NCI-H774 (cell line): ENCODE data around the gene APOC4.
"Not testable (repeated sequence)": the region's sequence is repeated elsewhere in the genome, so short reads cannot be mapped to it uniquely, and the experiment has no call there.

ENCODE experiments used
- DNase-seq: peaks from one replicate; lab custom pipeline; 2025; lab: John Stamatoyannopoulos, UW

The APOC4 gene

DNA sequence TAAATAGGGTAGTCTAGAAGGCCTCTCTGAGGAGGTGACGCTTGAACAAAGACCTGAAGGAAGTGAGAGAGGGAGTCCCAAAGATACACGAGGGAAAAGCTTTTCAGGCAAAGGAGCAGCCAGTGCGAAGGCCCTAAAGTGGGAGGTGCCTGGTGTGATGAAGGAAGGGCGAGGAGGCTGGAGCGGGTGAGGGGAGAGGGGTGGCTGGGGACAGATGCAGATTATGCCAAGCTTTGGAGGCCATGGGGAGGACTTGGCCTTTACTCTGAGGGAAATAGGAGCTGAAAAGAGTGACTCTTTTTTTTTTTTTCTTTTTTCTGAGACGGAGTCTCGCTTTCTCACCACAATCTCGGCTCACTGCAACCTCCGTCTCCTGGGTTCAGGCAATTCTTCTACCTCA is 16.1 kb downstream of the APOC4 start:
- DNase-seq: no peak

DNA sequence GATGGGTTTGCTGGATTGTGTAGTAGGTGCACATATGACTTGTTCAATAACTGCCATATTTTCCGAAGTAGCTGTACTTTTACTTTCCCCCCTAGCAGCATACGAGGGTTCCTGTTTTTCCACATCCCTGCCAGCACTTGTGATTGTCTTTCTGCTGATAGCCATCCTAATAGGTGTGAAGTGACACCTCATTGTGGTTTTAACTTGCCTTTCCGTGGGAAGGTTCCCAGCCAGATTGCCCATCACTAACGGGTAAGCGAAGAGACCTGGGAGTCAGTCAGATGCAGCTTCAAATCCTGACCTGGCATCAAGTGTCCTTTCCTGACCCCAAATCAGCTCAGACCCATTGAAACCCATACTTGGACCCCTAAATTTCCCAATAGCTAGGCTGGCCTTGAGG is 17.7 kb downstream of the APOC4 start:
- DNase-seq: no peak

DNA sequence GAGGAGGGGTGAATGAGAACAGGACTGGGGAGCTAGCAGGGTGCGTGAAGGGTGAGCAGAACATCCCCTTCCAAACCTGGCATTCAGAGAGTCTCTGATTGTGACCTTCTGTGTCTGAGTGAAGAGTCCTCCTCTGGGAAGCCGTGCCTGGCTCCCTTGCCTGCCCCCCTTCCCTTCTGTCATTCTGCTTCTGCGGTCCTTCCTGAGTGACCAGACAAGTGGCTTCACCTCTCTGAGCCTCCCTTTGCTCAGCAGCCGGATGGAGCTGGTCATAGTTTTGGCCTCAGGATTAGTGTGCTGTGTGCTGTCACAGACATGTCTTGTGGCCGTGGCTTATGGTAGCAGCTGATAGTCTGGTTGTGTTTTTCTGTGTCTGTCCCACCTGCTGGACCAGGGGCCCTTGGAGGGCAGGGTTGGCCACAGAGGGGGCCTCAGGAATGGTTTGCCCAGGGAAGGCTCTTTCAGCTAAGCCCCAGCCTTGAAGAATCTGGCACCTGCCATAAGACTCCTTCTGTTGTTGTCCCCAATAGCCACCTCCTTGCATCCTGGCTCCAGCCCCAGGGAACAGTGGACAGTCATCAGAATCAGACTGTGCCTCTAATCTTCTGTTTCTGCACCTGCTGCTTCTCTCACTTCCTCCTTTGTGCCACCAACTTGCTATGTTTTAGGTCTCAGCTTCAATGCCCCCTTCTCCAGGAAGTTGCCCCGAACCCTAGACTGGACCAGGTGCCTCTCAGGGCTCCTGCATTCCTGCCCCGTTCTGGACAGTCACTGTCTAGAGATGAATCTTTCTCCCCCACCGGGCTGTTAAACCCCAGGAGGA is 19.1 kb downstream of the APOC4 start:
- no peak for DNase-seq

DNA sequence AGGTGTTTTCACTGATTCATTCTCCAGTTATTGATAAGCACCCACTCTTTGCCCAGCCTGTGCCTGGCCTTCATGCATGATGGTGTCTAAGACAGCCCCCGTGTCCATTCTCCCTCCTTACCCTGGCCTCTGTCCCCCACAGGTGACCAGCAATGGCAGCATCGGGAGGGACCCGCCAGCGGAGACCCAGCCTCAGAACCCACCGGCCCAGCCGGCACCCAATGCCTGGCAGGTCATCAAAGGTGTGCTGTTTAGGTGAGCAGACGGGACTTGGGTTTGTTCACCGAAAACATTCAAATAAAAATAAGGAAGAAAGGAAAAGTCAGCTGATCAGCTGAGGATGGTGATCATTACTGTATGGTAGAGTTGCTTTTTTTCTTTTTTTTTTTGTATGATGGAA is 19.8 kb downstream of the APOC4 start:
- DNase-seq: no peak

DNA sequence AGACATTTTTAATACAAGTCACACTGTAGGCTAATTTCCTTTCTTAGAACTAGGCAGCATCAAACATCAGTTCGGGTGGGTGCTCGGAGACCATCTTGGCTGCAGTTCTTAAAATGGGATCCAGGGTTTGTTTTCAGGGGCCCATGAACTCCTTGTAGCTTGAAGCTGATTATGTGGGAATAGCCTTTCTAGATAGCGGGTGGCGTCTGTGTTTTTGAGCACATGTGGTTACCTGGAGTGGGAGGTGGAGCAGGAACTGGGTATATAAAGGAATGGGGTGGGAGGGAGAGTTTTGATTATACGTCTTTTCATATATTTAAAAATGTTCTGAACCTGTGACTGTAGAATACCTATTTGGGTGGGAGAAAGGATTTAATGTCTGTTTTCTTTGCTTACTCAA is 26.1 kb downstream of the APOC4 start:
- no peak for DNase-seq

DNA sequence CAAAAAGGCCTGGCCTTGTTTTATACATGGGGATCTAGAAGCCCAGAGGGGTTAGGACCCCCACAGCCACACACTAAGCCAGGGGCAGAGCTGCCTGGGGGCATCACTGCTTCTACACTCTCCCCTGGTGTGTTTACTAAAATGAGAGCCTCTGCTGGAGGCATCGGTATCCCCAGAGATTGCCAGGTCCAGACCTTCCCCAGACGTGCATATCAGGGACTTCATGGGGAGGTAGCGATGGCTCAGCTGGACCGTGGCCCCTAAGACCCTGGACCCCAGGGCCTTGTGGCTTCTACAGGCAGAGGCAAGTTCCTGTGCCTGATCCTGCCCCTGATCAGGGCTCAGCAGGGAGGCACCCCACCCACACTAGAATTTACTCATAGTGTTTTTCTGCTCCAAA is 26.6 kb downstream of the APOC4 start:
- no peak for DNase-seq

DNA sequence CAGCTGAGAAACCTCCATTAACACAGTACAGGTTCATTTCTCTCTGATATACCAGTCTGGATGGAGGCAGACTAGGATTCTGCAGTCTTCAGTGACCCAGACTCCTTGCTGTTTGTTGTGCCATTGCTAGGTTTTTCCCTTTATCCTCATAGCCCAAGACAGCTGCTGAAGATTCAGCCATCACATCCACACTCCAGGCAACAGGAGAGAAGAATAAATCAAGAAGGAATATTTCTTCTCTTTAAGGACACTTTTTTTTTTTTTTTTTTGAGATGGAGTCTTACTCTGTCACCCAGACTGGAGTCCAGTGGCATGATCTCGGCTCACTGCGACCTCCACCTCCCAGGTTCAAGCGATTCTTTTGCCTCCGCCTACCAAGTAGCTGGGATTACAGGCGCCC is 27.4 kb downstream of the APOC4 start:
- DNase-seq: no peak

DNA sequence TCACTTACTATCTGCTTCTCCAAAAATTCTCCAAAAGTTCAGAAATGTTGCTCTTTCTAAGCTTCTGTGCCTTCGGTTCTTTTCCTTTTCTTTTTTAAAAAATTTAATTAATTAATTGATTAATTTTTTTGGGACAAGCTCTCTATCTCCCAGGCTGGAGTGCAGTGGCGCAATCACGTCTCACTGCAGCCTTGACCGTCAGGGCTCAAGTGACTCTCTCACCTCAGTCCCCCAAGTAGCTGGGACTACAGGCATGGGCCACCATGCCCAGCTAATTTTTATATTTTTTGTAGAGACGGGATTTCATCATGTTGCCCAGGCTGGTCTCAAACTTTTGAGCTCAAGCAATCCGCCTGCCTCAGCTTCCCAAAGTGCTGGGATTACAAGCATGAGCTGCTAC is 29.4 kb downstream of the APOC4 start:
- not testable (repeated sequence) for DNase-seq

DNA sequence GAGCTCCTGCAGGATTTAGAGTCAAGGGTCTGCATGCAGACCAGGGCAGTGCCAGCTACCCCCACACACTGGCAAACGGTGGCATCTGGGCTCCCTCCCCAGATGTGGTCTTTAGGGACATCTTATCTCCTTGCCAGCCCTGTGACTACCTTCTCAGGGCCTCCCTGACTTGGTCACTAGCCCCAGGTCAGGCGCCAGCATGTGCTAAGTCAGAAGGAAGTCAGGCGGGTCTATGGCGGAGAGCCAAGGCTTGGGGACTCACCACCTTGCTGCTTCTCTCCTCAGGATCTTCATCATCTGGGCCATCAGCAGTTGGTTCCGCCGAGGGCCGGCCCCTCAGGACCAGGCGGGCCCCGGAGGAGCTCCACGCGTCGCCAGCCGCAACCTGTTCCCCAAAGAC is 30.8 kb downstream of the APOC4 start:
- DNase-seq: no peak

DNA sequence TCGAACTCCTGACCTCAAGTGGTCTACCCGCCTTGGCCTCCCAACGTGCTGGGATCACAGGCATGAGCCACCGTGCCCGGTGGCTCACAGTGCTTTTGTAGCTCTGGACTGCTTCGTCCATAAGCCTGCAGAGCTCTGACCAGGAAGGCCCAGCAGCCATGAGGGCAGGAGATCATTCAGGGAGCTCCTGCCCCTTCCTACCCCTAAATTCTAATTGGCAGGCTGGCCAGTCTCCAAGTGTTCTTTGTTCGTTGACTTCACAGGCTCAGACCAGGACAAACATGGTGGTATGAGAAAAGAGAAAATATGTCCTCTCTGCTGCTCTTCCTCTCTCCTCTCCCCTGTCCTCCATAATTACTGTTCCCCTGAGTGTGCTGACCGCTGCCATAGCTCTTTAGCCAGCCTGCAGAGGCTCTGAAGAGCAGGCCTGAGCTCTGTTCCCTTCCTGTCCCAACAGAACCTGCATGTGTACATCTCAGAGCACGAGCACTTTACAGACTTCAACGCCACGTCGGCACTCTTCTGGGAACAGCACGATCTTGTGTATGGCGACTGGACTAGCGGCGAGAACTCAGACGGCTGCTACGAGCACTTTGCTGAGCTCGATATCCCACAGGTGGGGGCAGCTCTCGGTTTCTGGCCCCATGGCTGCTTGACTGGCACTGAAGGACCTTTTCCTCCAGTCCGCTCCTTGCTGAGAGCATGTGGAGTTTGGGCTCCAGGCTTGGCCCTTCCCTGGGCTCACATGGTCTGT is 32.1 kb downstream of the APOC4 start:
- DNase-seq: no peak

DNA sequence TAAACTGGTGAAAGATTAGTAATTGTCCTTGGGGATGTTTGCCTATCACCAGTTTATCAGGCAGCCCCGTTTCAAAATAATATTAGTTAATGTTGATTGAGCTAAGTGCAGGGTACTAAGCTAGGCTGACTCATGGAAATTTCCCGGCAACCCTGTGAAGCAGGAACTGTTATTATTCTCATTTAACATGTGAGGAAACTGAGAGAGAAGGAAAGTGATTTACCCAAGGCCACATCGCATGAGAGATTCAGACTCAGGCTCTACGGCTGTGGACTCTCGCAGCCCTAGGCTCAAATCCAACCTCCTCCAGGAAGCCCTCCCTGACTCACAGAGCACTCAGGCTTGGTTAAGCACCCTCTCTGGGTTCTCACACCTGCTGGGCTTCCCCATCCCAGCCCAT is 32.8 kb downstream of the APOC4 start:
- DNase-seq: no peak

DNA sequence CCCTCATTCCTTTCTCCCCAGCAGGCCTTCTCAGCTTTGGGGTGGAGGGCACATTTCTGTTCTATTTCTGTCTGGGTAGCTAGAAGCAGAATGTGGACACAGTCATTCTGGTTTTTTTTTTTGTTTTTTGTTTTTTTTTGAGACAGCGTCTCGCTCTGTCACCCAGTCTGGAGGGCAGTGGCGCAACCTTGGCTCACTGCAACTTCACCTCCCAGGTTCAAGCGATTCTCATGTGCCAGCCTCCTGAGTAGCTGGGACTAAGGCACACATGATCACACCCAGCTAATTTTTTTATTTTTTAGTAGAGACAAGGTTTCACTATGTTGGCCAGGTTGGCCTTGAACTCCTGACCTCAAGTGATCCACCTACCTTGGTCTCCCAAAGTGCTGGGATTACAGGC is 33.4 kb downstream of the APOC4 start:
- no peak for DNase-seq

DNA sequence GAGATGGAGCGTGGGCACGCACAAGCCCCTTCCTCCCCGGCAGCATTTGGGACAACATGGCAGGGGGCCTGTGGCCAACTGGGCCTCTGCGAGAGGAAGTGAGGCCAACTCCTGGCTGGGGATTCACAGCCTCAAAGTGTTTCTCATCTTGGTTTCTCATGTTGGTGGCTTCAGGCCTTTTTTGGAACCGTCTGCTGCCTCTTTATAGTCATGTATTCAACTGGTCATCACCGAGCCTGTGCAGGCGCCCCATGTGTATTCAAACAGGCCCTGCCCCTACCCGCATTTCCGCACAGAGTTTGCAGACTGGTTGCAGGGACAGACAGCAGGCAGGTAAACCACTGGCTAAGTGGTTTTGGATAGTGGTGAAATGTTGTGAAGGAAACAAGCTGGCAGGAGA is 42.0 kb downstream of the APOC4 start:
- DNase-seq: no peak

DNA sequence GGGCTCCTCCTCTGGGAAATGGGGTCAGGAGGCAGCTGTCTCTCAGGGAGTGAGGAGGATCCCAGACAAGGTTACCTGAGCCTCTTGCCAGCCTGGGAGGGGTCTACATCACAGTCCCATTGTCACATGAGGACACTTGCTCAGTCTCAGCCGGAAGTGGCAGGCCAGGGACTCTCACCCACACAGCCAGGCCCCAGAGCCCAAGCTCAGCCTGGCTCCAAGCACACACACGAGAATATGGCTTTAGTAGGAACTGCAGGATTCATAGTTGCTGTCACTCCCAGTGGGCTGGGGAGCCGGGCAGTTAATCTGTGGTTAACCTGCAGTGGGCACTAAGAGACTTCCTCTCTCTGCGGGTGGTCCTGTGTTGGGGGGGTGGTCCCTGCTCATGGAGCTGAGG is 43.4 kb downstream of the APOC4 start:
- DNase-seq: no peak

DNA sequence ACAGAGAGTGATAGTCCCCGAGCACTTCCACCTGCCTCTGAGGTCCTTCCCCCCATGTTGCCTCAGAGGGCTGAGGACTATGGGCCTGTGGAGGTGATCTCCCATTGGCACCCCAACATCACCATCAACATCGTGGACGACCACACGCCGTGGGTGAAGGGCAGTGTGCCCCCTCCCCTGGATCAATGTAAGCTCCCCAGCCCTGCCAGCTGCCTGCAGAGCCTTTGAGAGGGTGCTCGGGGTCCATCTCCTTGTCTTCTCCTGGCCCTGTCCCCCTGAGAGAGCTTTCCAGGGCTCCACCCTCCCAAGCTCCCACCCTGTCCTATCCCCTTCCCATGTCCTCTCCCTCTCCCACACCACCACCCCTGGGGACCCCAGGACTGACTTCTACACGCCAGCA is 44.4 kb downstream of the APOC4 start:
- no peak for DNase-seq

DNA sequence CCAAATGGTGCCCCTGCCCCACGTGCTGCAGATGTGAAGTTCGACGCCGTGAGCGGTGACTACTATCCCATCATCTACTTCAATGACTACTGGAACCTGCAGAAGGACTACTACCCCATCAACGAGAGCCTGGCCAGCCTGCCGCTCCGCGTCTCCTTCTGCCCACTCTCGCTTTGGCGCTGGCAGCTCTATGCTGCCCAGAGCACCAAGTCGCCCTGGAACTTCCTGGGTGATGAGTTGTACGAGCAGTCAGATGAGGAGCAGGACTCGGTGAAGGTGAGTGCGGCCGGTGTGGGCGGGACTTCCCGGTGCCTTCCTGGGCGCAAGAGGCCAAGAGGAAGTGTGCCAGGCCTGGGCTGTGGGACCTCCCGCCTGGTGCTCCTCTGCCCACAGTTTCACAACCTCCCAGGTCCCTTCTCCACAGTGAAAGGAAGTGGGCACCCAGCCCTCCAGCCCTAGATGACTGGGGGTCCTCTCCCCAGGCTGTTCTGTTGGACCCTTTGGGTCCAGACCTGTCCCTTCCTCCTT is 45.2 kb downstream of the APOC4 start:
- DNase-seq: no peak

DNA sequence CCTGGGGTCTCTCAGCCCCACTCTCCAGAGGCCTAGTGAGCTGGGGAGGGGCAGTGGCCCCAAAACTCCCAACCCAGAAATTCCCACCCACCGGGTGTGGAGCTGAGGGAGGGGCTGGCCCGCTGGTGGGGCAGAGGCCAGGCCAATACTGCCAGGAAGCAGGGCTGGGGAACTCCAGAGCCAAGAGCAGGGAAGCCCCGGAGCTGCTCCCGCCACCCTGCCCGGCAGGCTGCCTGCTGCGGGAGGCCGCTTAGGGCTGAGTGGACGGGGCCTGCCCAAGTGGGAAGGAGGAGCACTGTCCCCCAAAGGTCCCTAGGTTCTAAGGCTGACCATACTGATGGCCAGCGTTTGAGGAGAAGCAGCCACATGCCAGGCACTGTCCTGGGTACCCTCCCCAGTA is 46.2 kb downstream of the APOC4 start:
- DNase-seq: no peak

DNA sequence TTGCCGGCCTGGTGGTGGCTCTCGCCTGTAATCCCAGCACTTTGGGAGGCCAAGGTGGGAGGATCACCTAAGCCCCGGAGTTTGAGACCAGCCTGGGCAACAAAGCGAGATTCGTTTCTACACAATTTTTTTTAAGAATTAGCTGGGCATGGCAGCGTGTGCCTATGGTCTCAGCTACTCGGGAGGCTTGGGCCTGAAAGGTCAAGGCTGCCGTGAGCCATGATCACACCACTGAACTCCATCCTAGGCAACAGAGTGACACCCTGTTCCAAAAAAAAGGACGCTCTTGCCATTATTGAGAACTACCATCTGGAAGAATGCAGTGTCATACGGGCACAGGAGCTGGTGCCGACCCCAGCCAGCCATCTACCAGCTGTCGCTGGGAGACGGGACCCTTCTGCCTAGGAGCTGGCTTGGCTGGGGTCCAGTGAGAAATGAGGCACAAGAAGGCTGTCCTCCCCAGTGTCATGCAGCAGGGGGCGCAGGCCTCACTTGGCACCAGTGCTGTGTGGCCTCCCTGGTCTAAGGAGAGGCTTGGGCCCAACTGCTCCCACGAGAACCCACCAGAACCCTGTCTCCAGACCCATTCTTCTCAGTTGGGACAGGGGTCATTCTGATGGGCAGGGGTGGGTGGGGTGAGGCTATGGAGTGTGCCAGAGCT is 47.0 kb downstream of the APOC4 start:
- DNase-seq: no peak

DNA sequence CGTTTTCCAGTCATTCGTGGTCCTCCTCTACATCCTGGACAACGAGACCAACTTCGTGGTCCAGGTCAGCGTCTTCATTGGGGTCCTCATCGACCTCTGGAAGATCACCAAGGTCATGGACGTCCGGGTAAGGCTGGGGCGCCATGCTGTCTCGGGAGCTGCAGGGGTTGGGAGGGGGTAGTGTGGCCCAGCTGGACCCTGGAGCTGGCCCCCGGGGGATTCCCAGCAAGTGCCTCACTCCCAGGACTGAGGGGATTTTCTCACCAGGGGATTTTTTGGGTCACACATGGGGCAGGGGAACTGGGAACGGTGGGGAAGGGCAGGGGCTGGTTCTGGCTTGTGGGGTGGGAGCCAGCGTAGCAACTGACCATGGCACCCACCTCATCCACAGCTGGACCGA is 48.4 kb downstream of the APOC4 start:
- no peak for DNase-seq

DNA sequence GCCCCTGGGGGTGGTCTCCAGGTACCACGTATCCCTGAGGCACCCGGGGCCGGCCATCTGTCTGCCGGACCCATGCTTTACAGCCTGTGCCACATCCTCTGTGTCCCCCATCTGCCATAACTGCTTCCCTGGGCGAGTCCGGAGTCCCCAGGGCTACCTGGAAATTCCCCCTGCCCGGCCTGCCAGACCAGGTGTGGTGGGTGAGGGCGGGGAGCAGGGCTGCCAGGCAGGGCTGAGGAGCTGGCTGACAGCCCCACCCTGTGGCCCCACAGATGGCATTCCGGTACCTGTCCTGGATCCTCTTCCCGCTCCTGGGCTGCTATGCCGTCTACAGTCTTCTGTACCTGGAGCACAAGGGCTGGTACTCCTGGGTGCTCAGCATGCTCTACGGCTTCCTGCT is 48.9 kb downstream of the APOC4 start:
- DNase-seq: no peak

DNA sequence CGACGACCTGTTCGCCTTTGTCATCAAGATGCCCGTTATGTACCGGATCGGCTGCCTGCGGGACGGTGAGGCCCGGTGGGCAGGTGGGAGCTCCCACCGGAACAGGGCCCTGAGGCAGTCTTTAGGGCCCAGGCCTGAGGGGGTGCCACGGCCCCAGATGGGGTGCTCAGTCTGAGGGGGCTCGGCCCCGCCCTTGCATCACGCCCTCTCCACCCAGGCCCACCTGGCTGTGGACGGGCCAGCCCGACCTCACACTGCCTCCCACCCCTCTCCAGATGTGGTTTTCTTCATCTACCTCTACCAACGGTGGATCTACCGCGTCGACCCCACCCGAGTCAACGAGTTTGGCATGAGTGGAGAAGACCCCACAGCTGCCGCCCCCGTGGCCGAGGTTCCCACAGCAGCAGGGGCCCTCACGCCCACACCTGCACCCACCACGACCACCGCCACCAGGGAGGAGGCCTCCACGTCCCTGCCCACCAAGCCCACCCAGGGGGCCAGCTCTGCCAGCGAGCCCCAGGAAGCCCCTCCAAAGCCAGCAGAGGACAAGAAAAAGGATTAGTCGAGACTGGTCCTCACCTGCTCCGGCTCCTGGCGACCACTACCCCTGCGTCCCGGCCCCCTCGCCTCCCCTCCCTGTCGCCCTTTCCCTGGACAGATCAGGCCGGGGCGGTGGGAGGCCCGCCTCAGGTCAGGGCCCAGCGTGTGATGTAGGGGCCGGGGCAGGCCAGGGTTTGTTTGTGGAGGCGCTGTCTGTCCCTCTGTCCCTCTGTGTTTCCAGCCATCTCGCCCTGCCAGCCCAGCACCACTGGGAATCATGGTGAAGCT is 50.5 kb downstream of the APOC4 start:
- no peak for DNase-seq

DNA sequence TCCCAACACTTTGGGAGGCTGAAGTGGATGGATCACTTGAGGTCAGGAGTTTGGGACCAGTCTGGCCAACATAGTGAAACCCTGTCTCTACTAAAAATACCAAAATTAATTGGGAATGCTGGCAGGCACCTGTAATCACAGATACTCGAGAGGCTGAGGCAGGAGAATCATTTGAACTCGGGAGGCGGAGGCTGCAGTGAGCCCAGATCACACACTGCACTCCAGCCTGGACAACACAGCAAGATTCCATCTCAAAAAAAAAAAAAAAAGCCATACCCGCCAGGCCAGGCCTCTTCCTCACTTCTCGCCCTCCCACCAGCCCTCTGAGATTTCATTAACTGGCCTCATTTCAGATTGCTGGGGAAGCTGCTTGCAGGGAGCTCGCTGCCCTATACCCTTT is 51.5 kb downstream of the APOC4 start:
- no peak for DNase-seq
